Breast epithelium (tissue), 3 donors: ENCODE measurements around the gene LYAR.

Experiments used
- POLR2A ChIP-seq: fragments of 450-650 bp; IDR thresholded peaks from one replicate; pipeline ENCODE4 v1.6.1; 2016; ENCODE audit warnings: antibody characterized with exemption, mild to moderate bottlenecking, moderate library complexity
- POLR2AphosphoS5 ChIP-seq, 3 donors: sonication (generic); formaldehyde crosslinking; IDR thresholded peaks; one replicate each; pipeline ENCODE4 v1.6.1; 2017; ENCODE audit warnings: antibody characterized with exemption in 3 of 3
- TF ChIP-seq, protein P1 (sequence below), 3 donors: fragments of 450-650 bp; IDR thresholded peaks; one replicate each; pipeline ENCODE4 v1.5.1; 2016 to 2017; ENCODE audit warnings: antibody characterized with exemption in 3 of 3, mild to moderate bottlenecking in 3 of 3, moderate library complexity in 3 of 3

DNA sequence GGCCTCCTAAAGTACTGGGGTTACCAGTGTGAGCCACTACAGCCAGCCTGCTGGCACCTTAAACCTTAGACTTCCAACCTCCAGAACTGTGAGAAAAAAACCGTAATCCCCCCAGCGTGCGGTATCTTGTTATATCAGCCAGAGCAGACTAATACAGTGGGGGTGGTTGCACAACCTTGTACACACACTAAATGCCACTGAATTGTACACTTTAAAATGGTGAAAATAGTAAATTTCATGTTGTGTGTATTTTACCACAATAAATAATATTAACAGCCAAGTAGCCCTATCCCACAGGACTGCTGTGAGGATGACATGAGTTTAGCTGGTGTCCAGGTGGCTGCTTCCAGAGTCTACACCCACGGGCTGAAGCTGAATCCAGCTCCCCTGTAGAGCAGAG lies 38.9 kb upstream of the LYAR start:
- TF ChIP-seq POLR2AphosphoS5 (IDR thresholded peaks at IDR 0.05) (no peak), POLR2A (no peak)
- TF ChIP-seq, protein P1, sequence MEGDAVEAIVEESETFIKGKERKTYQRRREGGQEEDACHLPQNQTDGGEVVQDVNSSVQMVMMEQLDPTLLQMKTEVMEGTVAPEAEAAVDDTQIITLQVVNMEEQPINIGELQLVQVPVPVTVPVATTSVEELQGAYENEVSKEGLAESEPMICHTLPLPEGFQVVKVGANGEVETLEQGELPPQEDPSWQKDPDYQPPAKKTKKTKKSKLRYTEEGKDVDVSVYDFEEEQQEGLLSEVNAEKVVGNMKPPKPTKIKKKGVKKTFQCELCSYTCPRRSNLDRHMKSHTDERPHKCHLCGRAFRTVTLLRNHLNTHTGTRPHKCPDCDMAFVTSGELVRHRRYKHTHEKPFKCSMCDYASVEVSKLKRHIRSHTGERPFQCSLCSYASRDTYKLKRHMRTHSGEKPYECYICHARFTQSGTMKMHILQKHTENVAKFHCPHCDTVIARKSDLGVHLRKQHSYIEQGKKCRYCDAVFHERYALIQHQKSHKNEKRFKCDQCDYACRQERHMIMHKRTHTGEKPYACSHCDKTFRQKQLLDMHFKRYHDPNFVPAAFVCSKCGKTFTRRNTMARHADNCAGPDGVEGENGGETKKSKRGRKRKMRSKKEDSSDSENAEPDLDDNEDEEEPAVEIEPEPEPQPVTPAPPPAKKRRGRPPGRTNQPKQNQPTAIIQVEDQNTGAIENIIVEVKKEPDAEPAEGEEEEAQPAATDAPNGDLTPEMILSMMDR (IDR thresholded peaks at IDR 0.05): no peak
